ENCODE measurements around the gene FHAD1.

The FHAD1 gene

DNA sequence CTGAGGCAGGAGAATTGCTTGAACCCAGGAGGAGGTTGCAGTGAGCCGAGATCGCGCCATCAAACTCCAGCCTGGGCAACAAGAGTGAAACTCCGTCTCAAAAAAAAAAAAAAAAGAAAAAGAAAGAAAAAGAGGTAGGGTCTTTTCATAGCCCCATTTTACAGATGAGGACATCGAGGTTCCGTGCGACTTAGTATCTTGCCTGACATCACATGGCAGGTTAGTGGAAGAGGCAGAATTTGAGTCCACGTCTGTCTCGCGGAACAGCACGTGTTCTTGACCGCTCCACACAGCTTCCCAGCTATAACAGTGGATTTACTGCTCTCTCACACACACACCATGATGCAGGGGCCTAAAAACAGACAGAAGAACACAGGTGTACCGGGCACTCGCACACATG is 192.3 kb downstream of the FHAD1 start:
- no peak for DNase-seq

DNA sequence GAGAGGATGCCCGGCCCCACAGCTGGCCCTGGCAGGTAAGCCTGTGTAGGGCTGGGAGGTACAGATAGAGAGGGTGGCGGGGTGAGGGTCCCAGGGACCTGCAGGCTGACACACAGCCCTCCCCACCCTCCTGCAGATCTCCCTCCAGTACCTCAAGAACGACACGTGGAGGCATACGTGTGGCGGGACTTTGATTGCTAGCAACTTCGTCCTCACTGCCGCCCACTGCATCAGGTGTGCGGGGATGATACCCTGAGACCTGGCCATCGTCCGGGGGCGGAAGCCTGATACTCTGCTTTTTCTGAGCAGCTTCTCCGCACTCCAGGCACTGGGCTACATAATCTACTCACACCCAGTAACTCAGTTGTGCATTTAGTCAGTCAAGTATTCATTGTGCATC is 193.3 kb downstream of the FHAD1 start:
- no peak for DNase-seq

DNA sequence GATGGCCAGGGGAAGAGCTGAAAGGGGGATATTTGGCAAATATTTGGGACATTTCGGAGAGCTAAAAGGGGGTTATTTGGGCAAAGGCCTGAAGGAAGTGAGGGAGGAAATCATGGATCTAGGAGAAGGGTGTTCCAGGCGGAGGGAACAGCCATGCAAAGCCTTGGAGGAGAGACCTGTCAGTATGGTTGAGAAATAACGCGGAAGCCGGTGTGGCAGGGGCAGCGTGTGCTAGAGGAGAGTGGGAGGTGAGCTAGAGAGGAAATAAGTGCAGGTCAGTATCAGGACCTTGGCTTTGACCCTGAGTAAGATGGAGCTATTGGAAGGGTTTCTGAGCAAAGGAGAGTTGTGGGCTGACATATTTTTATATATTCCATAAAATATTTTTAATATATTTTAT is 194.2 kb downstream of the FHAD1 start:
- no peak for DNase-seq

DNA sequence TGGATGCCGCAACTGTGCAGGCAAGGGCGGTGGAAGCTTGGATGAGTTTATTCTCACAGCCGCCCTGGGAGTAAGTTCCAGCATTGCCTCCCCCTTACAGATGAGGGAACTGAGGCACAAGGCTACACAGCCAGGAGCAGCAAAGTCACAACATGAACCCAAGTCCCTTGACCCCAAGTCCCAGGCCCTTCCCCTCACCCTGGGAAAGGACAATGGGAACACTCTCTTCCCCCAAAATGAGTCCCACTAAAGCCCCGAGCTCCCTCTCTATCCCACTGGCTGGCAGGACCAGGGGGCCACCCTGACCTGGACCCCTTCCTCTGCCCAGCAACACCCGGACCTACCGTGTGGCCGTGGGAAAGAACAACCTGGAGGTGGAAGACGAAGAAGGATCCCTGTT is 195.1 kb downstream of the FHAD1 start:
- DNase-seq: no peak

DNA sequence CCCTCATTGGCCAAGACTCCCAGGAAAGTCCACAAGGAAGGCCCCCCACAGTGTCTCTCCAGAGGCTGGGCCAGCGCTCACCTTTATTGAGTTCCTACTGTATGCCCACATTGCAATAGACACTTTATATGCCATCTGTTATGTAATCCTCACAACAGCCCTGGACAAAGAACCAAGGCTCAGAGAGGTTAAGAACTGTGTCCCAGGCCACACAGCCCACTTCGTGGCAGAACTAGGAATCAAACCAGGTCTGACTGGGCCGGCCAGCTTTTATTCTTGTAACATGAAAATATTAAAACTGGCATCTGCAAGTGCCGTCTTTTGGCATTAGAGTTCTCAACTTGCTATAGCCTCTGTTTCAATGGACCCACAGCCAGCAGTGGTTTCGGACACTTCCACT is 195.7 kb downstream of the FHAD1 start:
- DNase-seq: no peak

DNA sequence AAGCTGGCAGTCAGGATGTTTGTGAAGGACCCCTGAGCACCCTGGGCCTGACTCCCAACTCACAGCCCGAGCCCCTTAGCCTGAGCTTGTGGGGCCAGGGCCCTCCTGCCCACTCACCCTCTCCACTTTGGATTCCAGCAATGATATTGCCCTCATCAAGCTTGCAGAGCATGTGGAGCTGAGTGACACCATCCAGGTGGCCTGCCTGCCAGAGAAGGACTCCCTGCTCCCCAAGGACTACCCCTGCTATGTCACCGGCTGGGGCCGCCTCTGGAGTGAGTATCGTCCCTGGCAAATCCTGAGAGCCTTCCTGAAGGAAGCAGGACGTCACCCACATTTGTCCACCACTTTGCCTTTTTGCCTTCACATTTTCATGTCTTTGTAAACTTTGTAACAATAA is 196.3 kb downstream of the FHAD1 start:
- DNase-seq: no peak

GRCh38 chr1:15444468-15445389 is 197.7 kb downstream of the FHAD1 start:
- no peak for DNase-seq

GRCh38 chr1:15445390-15446122 is 198.5 kb downstream of the FHAD1 start:
- no peak for DNase-seq

- DNase-seq: no peak
Measured at GRCh38 chr1:15446212-15446611, 199.2 kb downstream of the FHAD1 start.
